HepG2 (cell line): ENCODE results near the gene TSGA10IP. TPM values are rescaled to one million over a fixed set of nuclear protein-coding genes. Genes with fewer than 3 reads are reported as not detected.

Source experiments
- MEF2D ChIP-seq: sonication (generic); formaldehyde crosslinking; IDR thresholded peaks from 2 replicates; pipeline ENCODE4 v1.5.1; 2020; ENCODE audit warnings: mild to moderate bottlenecking, missing genetic modification reagents
- NR2C2 ChIP-seq: sonication (generic); formaldehyde crosslinking; IDR thresholded peaks from 2 replicates; pipeline ENCODE4 v1.4.0; 2020; ENCODE audit warnings: missing genetic modification reagents, mild to moderate bottlenecking, moderate library complexity, borderline replicate concordance
- ONECUT2 ChIP-seq: sonication (generic); formaldehyde crosslinking; IDR thresholded peaks from 2 replicates; pipeline ENCODE4 v1.4.0; 2020; ENCODE audit warnings: missing genetic modification reagents
- RNF2 ChIP-seq: fragments of 450-650 bp; conservative IDR thresholded peaks from 2 replicates; pipeline ENCODE4 v1.6.1; 2016; ENCODE audit warnings: low read depth
- SMARCC2 ChIP-seq: fragments of 450-650 bp; IDR thresholded peaks from 2 replicates; pipeline ENCODE4 v1.6.1; 2017; ENCODE audit warnings: antibody characterized with exemption, mild to moderate bottlenecking
- SP2 ChIP-seq: sonication (generic); formaldehyde crosslinking; IDR thresholded peaks from 2 replicates; pipeline ENCODE4 v1.5.1; 2020; ENCODE audit warnings: mild to moderate bottlenecking, missing genetic modification reagents
- ZBTB10 ChIP-seq: sonication (generic); formaldehyde crosslinking; IDR thresholded peaks from 2 replicates; pipeline ENCODE4 v1.4.0; 2020; ENCODE audit warnings: missing genetic modification reagents, borderline replicate concordance
- ZGPAT ChIP-seq: IDR thresholded peaks from 2 replicates; pipeline ENCODE4 v1.6.1; 2016; ENCODE audit warnings: mild to moderate bottlenecking
- ZNF512 ChIP-seq: sonication (generic); formaldehyde crosslinking; IDR thresholded peaks from 2 replicates; pipeline ENCODE4 v1.4.0; 2020; ENCODE audit warnings: mild to moderate bottlenecking, missing genetic modification reagents
- ZNF768 ChIP-seq: sonication (generic); formaldehyde crosslinking; IDR thresholded peaks from 2 replicates; pipeline ENCODE4 v1.4.0; 2020; ENCODE audit warnings: missing genetic modification reagents
- polyA plus RNA-seq, 8 experiments: library from polyadenylated mRNA; depleted of rRNA in 3 of 8; stranded (reverse) in 7 of 8; unstranded in 1 of 8; fragments of >200 nt; fragmentation: Illumina TruSeq in 4 of 8; extraction: Trizol in 4 of 8; gene quantifications; 2 replicates each; pipeline versions ENCODE4 v1.2.1 to v1.2.3, GENCODE V29; 2011 to 2016; ENCODE audit warnings: low read depth in 4 of 8, missing spikeins in 1 of 8, mixed read lengths in 1 of 8; ENCODE audit not compliant: insufficient read depth in 1 of 8
- total RNA-seq, 5 experiments: library from RNA; depleted of rRNA; stranded (reverse); fragments of >200 nt; fragmentation: Illumina TruSeq; extraction: Trizol; gene quantifications; 2 replicates each; pipeline ENCODE4 v1.2.3, GENCODE V29; 2016; ENCODE audit warnings: low read depth in 1 of 5
- TF ChIP-seq, protein P1 (sequence below): sonication (generic); formaldehyde crosslinking; IDR thresholded peaks from 2 replicates; pipeline ENCODE4 v1.4.0; 2020; ENCODE audit warnings: missing genetic modification reagents, mild to moderate bottlenecking, borderline replicate concordance
- TF ChIP-seq, protein P2 (sequence below): sonication (generic); formaldehyde crosslinking; IDR thresholded peaks from 2 replicates; pipeline ENCODE4 v1.9.0; 2022; ENCODE audit warnings: low read depth, missing genetic modification reagents
- TF ChIP-seq, protein P3 (sequence below): conservative IDR thresholded peaks from 2 replicates; pipeline ENCODE4 v1.6.1; 2018; ENCODE audit warnings: missing genetic modification reagents
- TF ChIP-seq, protein P4 (sequence below): sonication (generic); formaldehyde crosslinking; IDR thresholded peaks from 2 replicates; pipeline ENCODE4 v1.4.0; 2020; ENCODE audit warnings: missing genetic modification reagents, borderline replicate concordance

Gene TSGA10IP
- total and polyA plus RNA-seq, 2 of the 13 experiments (the other 11 are each of a cell fraction or from before 2014, with no cell fraction given) = not detected

- TF ChIP-seq ZNF768 (CRISPR knock-in tag) (no peak), ZNF512 (CRISPR knock-in tag) (no peak), ZBTB10 (CRISPR knock-in tag) (no peak), SMARCC2 (no peak), RNF2 (no peak), NR2C2 (CRISPR knock-in tag) (no peak), ONECUT2 (no peak), MEF2D (CRISPR knock-in tag) (no peak), ZGPAT (0 out of 2 replicates have a peak, but pooled peaks have one; percentile 49), SP2 (no peak)
- TF ChIP-seq, protein P1, sequence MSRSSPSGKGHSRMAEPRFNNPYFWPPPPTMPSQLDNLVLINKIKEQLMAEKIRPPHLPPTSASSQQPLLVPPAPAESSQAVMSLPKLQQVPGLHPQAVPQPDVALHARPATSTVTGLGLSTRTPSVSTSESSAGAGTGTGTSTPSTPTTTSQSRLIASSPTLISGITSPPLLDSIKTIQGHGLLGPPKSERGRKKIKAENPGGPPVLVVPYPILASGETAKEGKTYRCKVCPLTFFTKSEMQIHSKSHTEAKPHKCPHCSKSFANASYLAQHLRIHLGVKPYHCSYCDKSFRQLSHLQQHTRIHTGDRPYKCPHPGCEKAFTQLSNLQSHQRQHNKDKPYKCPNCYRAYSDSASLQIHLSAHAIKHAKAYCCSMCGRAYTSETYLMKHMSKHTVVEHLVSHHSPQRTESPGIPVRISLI = peak; percentile 46; the same call in 1 of the 2 replicates
- TF ChIP-seq, protein P2, sequence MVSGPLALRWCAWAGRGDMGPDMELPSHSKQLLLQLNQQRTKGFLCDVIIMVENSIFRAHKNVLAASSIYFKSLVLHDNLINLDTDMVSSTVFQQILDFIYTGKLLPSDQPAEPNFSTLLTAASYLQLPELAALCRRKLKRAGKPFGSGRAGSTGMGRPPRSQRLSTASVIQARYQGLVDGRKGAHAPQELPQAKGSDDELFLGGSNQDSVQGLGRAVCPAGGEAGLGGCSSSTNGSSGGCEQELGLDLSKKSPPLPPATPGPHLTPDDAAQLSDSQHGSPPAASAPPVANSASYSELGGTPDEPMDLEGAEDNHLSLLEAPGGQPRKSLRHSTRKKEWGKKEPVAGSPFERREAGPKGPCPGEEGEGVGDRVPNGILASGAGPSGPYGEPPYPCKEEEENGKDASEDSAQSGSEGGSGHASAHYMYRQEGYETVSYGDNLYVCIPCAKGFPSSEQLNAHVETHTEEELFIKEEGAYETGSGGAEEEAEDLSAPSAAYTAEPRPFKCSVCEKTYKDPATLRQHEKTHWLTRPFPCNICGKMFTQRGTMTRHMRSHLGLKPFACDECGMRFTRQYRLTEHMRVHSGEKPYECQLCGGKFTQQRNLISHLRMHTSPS (CRISPR knock-in tag) = 0 out of 2 replicates have a peak, but pooled peaks have one; percentile 18
- TF ChIP-seq, protein P3, sequence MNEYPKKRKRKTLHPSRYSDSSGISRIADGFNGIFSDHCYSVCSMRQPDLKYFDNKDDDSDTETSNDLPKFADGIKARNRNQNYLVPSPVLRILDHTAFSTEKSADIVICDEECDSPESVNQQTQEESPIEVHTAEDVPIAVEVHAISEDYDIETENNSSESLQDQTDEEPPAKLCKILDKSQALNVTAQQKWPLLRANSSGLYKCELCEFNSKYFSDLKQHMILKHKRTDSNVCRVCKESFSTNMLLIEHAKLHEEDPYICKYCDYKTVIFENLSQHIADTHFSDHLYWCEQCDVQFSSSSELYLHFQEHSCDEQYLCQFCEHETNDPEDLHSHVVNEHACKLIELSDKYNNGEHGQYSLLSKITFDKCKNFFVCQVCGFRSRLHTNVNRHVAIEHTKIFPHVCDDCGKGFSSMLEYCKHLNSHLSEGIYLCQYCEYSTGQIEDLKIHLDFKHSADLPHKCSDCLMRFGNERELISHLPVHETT (CRISPR knock-in tag) = no peak
- TF ChIP-seq, protein P4, sequence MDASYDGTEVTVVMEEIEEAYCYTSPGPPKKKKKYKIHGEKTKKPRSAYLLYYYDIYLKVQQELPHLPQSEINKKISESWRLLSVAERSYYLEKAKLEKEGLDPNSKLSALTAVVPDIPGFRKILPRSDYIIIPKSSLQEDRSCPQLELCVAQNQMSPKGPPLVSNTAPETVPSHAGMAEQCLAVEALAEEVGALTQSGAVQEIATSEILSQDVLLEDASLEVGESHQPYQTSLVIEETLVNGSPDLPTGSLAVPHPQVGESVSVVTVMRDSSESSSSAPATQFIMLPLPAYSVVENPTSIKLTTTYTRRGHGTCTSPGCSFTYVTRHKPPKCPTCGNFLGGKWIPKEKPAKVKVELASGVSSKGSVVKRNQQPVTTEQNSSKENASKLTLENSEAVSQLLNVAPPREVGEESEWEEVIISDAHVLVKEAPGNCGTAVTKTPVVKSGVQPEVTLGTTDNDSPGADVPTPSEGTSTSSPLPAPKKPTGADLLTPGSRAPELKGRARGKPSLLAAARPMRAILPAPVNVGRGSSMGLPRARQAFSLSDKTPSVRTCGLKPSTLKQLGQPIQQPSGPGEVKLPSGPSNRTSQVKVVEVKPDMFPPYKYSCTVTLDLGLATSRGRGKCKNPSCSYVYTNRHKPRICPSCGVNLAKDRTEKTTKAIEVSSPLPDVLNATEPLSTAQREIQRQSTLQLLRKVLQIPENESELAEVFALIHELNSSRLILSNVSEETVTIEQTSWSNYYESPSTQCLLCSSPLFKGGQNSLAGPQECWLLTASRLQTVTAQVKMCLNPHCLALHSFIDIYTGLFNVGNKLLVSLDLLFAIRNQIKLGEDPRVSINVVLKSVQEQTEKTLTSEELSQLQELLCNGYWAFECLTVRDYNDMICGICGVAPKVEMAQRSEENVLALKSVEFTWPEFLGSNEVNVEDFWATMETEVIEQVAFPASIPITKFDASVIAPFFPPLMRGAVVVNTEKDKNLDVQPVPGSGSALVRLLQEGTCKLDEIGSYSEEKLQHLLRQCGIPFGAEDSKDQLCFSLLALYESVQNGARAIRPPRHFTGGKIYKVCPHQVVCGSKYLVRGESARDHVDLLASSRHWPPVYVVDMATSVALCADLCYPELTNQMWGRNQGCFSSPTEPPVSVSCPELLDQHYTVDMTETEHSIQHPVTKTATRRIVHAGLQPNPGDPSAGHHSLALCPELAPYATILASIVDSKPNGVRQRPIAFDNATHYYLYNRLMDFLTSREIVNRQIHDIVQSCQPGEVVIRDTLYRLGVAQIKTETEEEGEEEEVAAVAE = no peak
These were observed 6.8 kb downstream of the TSGA10IP start (continued) for GRCh38 chr11:65952052-65952521.
